Large intestine (tissue), 3 donors: ENCODE results near the gene CNTROB. TPM values are rescaled to one million over a fixed set of nuclear protein-coding genes. Genes with fewer than 3 reads are reported as not detected.

Source experiments
- DNase-seq, 2 donors: peaks; one replicate each; pipeline versions ENCODE4 v3.0.0 to v3.0.0-alpha.2; 2013
- H3K27ac ChIP-seq: one replicate; pipeline ENCODE4 v1.5.1; 2013; ENCODE audit warnings: low read length
- H3K27me3 ChIP-seq: 2 replicates; pipeline ENCODE4 v1.6.1; 2013; ENCODE audit warnings: low read length; ENCODE audit not compliant: control insufficient read depth, insufficient read depth
- H3K36me3 ChIP-seq: 2 replicates; pipeline ENCODE4 v1.6.1; 2013; ENCODE audit warnings: low read length; ENCODE audit not compliant: control insufficient read depth, insufficient read depth
- H3K4me1 ChIP-seq: one replicate; pipeline ENCODE4 v1.6.1; 2013; ENCODE audit warnings: low read length; ENCODE audit not compliant: control insufficient read depth, insufficient read depth
- H3K4me3 ChIP-seq: one replicate; pipeline ENCODE4 v1.5.1; 2013; ENCODE audit warnings: low read length
- H3K9me3 ChIP-seq: one replicate; pipeline ENCODE4 v1.6.1; 2013; ENCODE audit warnings: mild to moderate bottlenecking, low read depth, low read length, moderate library complexity; ENCODE audit not compliant: control insufficient read depth
- WGBS: methylation state at CpG from one replicate; pipeline ENCODE4 v1.1.5; 2013; ENCODE audit warnings: low lambda C conversion rate; ENCODE audit not compliant: insufficient coverage; 5-methylcytosine and 5-hydroxymethylcytosine counted together
- polyA plus RNA-seq: library from polyadenylated mRNA; unstranded; fragments of 120-200 nt; gene quantifications from one replicate; pipeline ENCODE4 v1.2.1, GENCODE V29; 2013

Gene CNTROB
- polyA plus RNA-seq, 1 donor: 30.1 TPM

DNA sequence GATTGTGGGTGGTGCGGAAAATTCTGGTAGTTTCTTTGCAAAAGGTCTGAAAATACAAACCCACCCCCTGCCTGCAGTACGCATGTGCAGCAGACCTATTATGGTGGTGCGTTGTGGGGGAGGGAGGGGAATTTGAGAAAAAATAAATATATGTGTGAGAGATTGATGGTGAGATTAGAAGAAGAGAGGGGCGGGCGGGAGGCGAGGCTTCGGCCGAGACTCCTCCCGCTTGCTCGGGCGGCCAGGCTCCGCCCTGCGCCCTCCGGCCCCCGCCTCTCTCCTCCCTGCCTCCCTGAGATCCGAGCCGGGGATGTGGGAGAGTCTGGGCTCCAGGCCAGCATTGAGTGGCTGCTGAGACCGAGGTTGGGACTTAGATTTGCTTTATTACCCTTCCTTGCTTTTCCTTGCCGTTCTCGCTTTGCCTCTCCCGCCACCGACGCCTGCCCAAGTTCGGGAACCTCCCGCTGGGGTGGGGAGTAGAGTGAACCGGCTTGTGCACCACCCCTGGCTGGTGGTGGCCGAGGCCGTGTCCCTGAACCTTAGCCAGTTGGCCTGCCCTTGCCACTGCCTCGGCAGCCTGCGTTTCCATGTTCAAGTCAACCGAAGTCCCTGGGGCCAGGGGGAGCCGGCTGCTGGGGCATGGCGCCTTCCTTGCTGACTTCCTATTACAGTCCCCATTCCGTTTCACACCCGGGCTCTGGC lies 44.4 kb upstream of the CNTROB start:
- Histone ChIP-seq H3K9me3 (no peaks in the 10 kb centered on the region), H3K4me1 (peaks cover 48% of the 10 kb centered on the region), H3K4me3 (peak overlapping the region; percentile 79), H3K27me3 (no peaks in the 10 kb centered on the region), H3K27ac (peak overlapping the region; percentile 87), H3K36me3 (peaks cover 20% of the 10 kb centered on the region)
- DNase-seq: peak; percentile 90 to 94
- no CpG with 5 or more reads among the region's 35 CpGs for WGBS

DNA sequence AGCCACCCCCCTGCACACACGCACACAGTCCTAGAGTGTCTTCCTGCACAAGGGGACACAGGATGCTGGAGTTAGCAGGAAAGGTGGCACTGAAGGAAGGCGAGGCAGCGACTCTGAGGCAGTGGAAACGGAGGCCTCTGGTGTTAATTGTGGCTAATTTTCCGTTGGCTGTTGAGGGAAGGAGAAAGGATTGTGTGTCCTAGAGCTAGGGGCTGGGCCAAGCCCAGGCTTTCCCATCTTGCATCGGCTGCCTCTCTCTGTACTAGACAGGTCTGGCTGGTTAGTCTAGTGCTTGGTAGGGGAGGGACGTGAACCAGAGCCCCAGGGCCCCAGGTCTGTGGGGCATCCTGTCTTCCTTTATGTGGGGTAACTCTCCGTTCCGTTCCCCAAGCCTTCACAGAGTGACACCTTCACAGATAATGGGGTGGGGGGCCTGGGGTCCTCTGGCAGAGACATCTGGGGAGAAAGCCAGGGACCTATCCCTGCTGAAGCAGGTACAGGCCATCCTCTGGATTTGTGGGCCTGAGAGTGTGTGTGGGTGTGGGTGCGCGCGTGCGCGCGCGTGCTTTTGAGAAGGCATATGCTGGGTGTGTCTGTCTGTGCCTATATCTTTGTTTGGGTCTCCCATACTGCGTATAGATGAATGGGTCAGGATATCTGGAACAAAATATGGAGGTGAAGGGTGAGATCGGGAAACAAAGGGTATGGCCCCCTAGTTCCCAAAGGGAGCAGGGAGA lies 43.7 kb upstream of the CNTROB start, which contains the start of gene CHD3:
CHD3 (plus strand) TSS at position 606 of the 737 bp plus-strand sequence. CDS start 212 bp downstream, outside the sequence.
- peak within 1 kb of the TSS; percentile 79 for H3K4me3 ChIP-seq
- H3K27me3 ChIP-seq: no peaks in the 10 kb centered on the region
- no peaks in the 10 kb centered on the region for H3K9me3 ChIP-seq
- no peak for DNase-seq
- H3K27ac ChIP-seq: peak within 1 kb of the TSS; percentile 87
- peaks cover 25% of the 10 kb centered on the region for H3K36me3 ChIP-seq
- H3K4me1 ChIP-seq: peaks cover 46% of the 10 kb centered on the region
- 18% methylated on average over 3 of the region's 18 CpGs for WGBS

DNA sequence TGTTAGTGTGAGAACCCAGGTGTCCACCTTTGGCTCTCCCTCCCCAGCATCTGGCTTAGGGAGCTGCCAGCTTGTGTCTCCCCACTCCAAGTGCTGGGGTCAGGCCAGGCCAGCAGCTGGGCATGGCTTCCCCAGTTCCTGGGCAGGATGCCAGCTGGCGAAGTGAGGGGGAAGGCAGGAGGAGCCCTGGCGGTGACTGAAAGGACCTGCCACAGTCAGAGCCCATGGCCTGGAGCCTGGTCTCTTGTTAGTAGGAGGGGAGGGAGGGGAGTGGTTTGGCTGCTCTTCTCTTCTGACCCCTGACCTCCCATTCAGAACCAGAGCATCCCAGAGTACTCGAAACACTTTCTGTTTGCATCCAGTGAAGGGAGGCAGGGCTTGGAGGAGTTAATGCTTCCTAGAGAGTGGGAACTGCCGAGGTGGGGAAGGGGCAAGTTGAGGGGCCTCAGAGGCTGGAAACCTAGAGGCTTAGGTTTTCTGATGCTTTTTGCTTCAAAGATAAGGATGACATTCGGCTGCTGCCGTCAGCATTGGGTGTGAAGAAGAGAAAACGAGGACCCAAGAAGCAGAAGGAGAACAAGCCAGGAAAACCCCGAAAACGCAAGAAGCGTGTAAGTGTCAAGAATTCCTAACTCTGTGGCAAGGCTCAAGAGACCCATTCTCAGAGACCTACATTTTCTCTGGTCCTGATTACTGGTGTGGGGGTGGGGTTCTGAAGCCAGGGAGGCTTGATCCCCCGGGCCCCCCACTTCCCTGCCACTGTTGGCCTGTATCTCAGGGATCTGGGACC lies 42.6 kb upstream of the CNTROB start:
- no CpG with 5 or more reads among the region's 11 CpGs for WGBS
- Histone ChIP-seq H3K4me1 (peaks cover 40% of the 10 kb centered on the region), H3K4me3 (no peak overlapping the region), H3K36me3 (peaks cover 35% of the 10 kb centered on the region), H3K27ac (peak overlapping the region; percentile 87), H3K27me3 (no peaks in the 10 kb centered on the region), H3K9me3 (no peaks in the 10 kb centered on the region)
- peak; percentile 76 to 79 for DNase-seq

DNA sequence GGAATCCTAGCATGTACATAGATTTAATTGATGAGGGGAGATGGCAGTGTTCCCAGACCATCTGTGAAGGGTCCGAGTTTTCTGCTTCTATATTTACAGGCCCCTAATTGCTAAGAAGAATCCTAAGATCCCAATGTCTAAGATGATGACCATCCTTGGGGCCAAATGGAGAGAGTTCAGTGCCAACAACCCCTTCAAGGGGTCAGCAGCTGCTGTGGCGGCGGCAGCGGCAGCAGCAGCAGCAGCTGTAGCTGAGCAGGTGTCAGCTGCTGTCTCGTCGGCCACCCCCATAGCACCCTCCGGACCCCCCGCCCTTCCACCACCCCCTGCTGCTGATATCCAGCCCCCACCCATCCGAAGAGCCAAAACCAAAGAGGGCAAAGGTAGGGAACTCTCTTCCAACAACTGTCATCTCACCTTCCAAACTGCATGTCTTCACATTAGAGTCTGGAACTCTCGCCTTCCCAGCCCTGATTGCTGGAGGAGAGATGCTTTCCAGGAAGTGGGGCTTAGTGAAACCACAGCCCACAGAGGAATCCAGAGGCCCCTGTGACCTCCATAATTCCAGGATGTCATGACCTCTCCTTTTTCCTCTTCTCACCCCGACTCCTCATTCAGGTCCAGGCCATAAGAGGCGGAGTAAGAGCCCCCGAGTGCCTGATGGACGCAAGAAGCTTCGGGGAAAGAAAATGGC lies 38.7 kb upstream of the CNTROB start:
- Histone ChIP-seq H3K4me3 (no peak overlapping the region), H3K27ac (no peak overlapping the region), H3K4me1 (peaks cover 17% of the 10 kb centered on the region), H3K9me3 (no peaks in the 10 kb centered on the region), H3K27me3 (no peaks in the 10 kb centered on the region), H3K36me3 (peaks cover 65% of the 10 kb centered on the region)
- DNase-seq: no peak
- WGBS: 90% methylated on average over 3 of the region's 15 CpGs

DNA sequence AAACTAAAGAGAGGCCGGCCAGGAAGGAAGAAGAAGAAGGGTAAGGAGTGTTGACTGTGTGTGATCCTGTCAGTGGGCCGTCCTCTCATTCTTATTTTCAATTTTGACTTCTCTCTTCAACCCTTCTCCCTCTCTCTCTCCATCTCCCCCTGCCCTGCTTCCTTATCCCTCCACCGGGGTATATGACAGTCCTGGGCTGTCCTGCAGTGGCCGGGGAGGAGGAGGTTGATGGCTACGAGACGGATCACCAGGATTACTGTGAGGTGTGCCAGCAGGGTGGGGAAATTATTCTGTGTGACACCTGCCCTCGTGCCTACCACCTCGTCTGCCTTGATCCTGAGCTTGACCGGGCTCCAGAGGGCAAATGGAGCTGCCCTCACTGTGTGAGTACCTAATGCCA lies 37.8 kb upstream of the CNTROB start:
- Histone ChIP-seq H3K9me3 (no peaks in the 10 kb centered on the region), H3K27ac (no peak overlapping the region), H3K4me3 (no peak overlapping the region), H3K36me3 (peaks cover 74% of the 10 kb centered on the region), H3K27me3 (no peaks in the 10 kb centered on the region), H3K4me1 (peaks cover 8% of the 10 kb centered on the region)
- no CpG with 5 or more reads among the region's 9 CpGs for WGBS
- no peak for DNase-seq

DNA sequence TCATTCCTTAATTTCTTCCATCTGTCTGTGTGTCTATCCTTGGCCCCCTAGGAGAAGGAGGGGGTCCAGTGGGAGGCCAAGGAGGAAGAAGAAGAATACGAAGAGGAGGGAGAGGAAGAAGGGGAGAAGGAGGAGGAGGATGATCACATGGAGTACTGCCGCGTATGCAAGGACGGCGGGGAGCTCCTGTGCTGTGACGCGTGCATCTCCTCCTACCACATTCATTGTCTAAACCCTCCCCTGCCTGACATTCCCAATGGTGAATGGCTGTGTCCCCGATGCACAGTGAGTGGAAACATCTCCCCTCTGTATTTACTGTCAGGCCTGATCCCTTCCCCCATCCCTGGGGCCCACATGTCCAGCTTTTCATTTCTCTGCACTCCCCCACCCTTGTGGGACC lies 37.1 kb upstream of the CNTROB start:
- no peak for DNase-seq
- H3K4me1 ChIP-seq: peaks cover 2% of the 10 kb centered on the region
- no peaks in the 10 kb centered on the region for H3K27me3 ChIP-seq
- no peaks in the 10 kb centered on the region for H3K9me3 ChIP-seq
- WGBS: no CpG with 5 or more reads among the region's 8 CpGs
- H3K4me3 ChIP-seq: no peak overlapping the region
- no peak overlapping the region for H3K27ac ChIP-seq
- peaks cover 80% of the 10 kb centered on the region for H3K36me3 ChIP-seq

DNA sequence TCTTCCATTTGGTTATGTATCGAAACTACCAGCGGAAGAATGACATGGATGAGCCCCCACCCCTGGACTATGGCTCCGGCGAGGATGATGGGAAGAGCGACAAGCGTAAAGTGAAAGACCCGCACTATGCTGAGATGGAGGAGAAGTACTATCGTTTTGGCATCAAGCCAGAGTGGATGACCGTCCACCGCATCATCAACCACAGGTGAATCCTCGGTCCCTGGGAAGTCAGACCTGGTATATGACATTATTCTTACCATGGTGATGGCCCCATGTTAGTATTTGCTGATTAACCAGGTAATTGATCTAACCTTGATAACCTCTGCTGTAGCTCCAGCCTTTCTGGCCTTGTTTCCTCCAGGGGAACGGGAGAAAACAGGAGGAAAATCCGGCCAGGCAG lies 34.9 kb upstream of the CNTROB start:
- H3K27ac ChIP-seq: no peak overlapping the region
- H3K9me3 ChIP-seq: no peaks in the 10 kb centered on the region
- DNase-seq: no peak
- H3K4me1 ChIP-seq: no peaks in the 10 kb centered on the region
- WGBS: 87% methylated on average over 4 of the region's 13 CpGs
- no peak overlapping the region for H3K4me3 ChIP-seq
- peaks cover 81% of the 10 kb centered on the region for H3K36me3 ChIP-seq
- no peaks in the 10 kb centered on the region for H3K27me3 ChIP-seq

DNA sequence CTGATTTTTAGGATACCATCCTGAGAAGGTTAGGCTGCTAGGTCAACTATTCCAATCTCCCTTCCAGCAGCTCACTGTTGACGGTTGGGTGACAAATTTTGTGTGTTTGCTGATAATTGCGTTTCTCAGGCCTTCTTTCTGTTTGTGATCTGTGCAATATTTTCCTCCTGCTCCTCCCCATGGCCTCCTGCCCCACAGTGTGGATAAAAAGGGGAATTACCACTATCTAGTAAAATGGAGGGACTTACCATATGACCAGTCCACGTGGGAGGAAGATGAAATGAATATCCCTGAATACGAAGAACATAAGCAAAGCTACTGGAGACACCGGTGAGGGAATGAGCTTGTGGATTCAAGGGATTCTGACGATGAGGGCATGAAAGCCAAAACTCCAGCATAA lies 34.2 kb upstream of the CNTROB start:
- WGBS: 63% methylated on average over 3 of the region's 6 CpGs
- Histone ChIP-seq H3K4me3 (no peak overlapping the region), H3K4me1 (no peaks in the 10 kb centered on the region), H3K27me3 (no peaks in the 10 kb centered on the region), H3K9me3 (no peaks in the 10 kb centered on the region), H3K36me3 (peaks cover 85% of the 10 kb centered on the region), H3K27ac (no peak overlapping the region)
- DNase-seq: peak in 1 of 2 donors; percentile 50

DNA sequence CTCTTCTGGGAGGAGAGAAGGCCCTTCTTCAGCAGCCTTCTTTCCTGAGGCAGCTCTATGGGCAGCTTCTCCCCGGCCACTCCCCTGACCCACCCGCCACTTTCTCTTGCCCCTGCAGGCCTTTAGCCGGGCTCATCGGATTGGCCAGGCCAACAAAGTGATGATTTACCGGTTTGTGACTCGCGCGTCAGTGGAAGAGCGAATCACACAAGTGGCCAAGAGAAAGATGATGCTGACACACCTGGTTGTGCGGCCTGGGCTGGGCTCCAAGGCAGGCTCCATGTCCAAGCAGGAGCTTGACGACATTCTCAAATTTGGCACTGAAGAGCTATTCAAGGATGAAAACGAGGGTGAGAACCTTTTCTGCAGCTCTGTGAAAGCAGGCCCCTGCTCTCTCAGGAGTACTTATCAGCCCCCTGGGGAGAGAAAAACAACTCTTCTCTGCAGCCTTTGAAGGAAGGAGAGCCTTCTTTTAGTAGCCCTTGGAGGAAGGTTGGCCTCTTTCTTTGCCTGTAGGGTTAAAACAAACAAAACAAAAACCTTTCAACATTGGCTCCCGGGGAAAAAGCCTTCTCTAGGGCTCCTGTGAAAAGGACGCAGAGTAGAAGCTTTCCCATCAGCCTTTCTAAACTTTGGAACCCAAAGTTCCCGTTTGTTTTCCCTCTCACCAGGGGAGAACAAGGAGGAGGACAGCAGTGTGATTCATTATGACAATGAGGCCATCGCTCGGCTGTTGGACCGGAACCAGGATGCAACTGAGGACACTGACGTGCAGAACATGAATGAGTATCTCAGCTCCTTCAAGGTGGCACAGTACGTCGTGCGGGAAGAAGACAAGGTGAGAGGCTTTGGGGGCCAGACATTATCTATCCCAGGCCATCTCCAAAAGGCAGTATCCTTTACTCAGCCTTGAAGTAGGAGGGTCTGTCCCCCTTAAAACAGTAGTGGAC lies 28.6 kb upstream of the CNTROB start:
- Histone ChIP-seq H3K4me1 (no peaks in the 10 kb centered on the region), H3K27me3 (no peaks in the 10 kb centered on the region), H3K36me3 (peaks cover 97% of the 10 kb centered on the region), H3K4me3 (no peak overlapping the region), H3K27ac (no peak overlapping the region), H3K9me3 (no peaks in the 10 kb centered on the region)
- WGBS: no CpG with 5 or more reads among the region's 22 CpGs
- DNase-seq: no peak
